GM12873 (cell line): Measurements from ENCODE around the gene TPPP3.

Source experiments
- CTCF ChIP-seq: IDR thresholded peaks from 2 replicates; pipeline ENCODE4 v1.5.1; 2012; ENCODE audit warnings: low read depth, mild to moderate bottlenecking, moderate library complexity, low read length, control low read depth; ENCODE audit not compliant: insufficient read depth; ENCODE audit errors: missing control alignments

Gene TPPP3

GRCh38 chr16:67424261-67424615, 30.9 kb upstream of the TPPP3 start:
- TF ChIP-seq CTCF = no peak

GRCh38 chr16:67423611-67424260, 30.4 kb upstream of the TPPP3 start:
- TF ChIP-seq CTCF = no peak

GRCh38 chr16:67423015-67423414, 29.7 kb upstream of the TPPP3 start:
- TF ChIP-seq CTCF = no peak

- no peak for TF ChIP-seq CTCF
These were observed 27.7 kb upstream of the TPPP3 start for GRCh38 chr16:67421030-67421429.

GRCh38 chr16:67419931-67420330, 26.6 kb upstream of the TPPP3 start:
- no peak for TF ChIP-seq CTCF

GRCh38 chr16:67419502-67419901, 26.2 kb upstream of the TPPP3 start:
- no peak for TF ChIP-seq CTCF

GRCh38 chr16:67417333-67418061, 24.2 kb upstream of the TPPP3 start:
- no peak for TF ChIP-seq CTCF
